Measurements from ENCODE around the gene DHFR2. TPM values are rescaled to one million over a fixed set of nuclear protein-coding genes. Genes with fewer than 3 reads are reported as not detected.

The DHFR2 gene
- total RNA-seq, 4 donors from 2014 or later: 2.0 to 7.7 (median 5.3) TPM

DNA sequence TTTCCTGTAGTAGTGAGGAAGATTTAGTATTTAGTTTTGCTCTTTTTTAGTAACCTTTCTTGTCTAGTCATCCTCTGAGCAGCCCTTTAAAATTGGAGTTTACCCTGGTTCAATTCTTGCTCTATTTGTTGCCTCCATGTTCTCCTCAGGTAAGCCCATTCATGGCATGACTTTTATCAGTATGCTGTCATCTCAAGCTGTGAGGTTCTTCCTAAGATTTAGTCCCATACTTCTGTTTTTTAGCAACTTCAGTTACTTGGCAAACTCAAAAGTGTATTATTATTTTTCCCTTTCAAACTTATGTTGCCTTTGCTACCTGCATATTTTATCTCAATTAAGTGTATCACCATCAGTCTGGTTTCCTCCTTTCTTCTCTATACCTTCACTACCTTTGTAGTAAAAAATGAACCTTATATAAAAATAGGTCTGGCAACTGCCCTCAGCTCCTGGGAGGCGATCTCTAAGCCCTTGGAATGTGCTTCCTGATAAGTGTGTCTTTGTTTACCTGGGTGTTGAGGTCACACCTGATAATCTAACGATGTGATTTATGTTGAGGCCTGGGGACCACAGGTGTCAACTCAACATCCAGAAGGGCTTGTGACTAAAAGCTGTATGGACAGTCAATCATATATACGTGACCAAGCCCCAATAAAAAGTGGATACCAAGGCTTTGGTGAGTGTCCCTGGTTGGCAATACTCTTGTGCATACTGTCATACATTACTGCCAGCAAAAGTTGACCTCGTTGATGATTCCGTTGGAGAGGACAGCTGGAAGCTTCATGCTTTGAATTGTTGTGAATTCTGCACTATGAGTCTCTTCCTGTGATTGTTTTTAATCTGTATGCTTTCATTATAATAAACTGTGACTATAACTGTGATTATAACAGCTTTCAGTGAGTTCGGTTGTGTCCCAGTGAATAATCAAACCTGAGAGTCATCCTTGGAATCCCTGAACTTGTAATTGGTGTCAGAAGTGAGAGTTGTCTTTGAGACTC is 4.1 kb upstream of the DHFR2 start:
- H3K4me3 ChIP-seq (ENCODE audit: low read depth, poor library complexity, severe bottlenecking): no peak overlapping the region
- WGBS, 2 donors: 90 to 92% methylated on average over 6 of the region's 6 CpGs
- intact Hi-C loops (cut with DNase I; ENCODE audit: low total_unique reads): no loop called here
- DNase-seq (ENCODE audit: low spot score in 2 of 2): no peak
- TF ChIP-seq, protein P1, sequence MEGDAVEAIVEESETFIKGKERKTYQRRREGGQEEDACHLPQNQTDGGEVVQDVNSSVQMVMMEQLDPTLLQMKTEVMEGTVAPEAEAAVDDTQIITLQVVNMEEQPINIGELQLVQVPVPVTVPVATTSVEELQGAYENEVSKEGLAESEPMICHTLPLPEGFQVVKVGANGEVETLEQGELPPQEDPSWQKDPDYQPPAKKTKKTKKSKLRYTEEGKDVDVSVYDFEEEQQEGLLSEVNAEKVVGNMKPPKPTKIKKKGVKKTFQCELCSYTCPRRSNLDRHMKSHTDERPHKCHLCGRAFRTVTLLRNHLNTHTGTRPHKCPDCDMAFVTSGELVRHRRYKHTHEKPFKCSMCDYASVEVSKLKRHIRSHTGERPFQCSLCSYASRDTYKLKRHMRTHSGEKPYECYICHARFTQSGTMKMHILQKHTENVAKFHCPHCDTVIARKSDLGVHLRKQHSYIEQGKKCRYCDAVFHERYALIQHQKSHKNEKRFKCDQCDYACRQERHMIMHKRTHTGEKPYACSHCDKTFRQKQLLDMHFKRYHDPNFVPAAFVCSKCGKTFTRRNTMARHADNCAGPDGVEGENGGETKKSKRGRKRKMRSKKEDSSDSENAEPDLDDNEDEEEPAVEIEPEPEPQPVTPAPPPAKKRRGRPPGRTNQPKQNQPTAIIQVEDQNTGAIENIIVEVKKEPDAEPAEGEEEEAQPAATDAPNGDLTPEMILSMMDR (IDR thresholded peaks at IDR 0.05): no peak
- no peak for TF ChIP-seq POLR2A (IDR thresholded peaks at IDR 0.05)

DNA sequence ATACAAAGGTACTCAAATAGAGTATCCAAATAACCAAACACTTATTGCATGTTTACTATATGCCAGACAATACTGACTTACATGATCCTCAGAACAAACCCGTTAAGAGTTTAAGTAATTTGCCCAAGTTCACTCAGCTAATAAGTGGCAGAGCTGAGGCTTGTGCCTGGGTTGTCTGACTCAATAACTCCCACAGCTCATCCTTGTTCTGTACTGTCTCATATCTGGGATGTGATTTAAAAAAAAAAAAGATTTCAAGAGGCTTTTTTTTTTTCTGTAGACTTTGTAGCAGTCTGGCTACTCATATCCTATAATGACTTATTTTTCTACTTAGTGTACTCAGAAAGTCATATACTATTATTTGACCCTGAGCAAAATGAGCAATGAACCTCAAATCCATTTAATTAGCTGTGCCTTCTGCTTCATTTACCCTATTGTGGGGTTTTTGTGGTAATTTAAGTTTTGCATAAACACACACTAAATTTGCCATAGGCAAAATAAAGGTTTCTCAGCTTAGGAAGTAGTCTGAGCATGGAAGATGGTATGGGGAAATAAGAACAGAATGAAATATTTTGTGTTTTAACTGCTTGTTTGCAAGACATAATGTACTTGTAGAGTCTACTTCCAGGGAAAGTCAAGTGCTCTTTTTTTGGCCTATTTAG is 3.2 kb upstream of the DHFR2 start:
- TF ChIP-seq POLR2A (IDR thresholded peaks at IDR 0.05): no peak
- TF ChIP-seq, protein P1 (IDR thresholded peaks at IDR 0.05): no peak
- WGBS, 2 donors: 85 to 90% methylated on average over 1 of the region's 1 CpG
- intact Hi-C loops (cut with DNase I; ENCODE audit: low total_unique reads): no loop called here
- no peak overlapping the region for H3K4me3 ChIP-seq (ENCODE audit: low read depth, poor library complexity, severe bottlenecking)
- DNase-seq (ENCODE audit: low spot score in 2 of 2): no peak

DNA sequence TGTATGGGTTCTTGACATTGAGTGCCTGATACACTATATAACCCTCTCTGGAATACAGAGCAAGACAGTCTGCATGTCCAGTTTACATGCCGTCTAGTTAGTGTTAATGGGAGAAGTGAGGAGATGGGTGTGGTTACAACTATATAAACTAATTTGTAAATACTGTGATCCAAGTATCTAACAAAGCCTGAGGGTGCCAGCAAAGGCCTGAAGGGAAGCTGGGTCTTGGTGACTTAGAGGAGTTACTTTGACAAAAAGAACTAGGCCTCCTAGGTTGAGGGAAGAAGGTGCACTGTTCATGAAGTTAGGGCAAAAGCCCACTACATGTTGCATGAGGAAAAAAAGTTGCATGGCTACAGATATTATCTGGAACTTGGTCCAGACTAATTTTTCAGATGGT is 2.4 kb upstream of the DHFR2 start:
- TF ChIP-seq, protein P1 (IDR thresholded peaks at IDR 0.05): no peak
- TF ChIP-seq POLR2A (IDR thresholded peaks at IDR 0.05): no peak
- no peak overlapping the region for H3K4me3 ChIP-seq (ENCODE audit: low read depth, poor library complexity, severe bottlenecking)
- DNase-seq (ENCODE audit: low spot score in 2 of 2): no peak
- WGBS, 2 donors: 19 to 29% methylated on average over 1 of the region's 1 CpG
- intact Hi-C loops (cut with DNase I; ENCODE audit: low total_unique reads): no loop called here

DNA sequence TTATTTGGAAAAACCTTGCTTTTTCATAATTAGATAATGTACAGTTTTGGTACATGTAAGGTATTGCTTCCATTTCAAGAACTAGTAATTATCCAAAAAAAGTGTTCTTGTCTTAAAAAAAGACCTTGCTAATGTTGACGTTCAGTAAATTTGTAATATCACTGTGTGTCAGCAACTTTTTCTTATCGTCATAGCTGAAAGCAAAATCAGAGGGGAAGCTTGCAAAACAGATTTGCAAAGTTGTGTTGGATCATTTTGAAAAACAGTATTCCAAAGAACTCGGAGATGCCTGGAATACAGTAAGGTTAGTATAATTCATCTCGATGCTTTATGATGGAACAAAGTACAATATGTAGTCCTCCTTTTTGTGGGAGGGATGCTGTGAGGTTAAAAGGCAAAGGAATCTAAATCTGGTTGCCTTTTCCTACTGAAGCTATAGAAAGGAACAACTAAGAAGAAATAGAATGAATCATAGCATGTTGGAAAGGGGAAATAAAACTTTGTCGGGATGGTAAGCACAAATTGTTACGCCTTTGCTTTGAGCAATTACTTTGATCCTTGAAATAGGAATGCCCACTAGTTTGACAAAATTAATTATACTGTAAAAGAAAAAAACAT is 1.6 kb upstream of the DHFR2 start:
- intact Hi-C loops (cut with DNase I; ENCODE audit: low total_unique reads): no loop called here
- WGBS, 2 donors: 70 to 74% methylated on average over 6 of the region's 6 CpGs
- H3K4me3 ChIP-seq (ENCODE audit: low read depth, poor library complexity, severe bottlenecking): no peak overlapping the region
- no peak for DNase-seq (ENCODE audit: low spot score in 2 of 2)
- TF ChIP-seq, protein P1 (IDR thresholded peaks at IDR 0.05): no peak
- TF ChIP-seq POLR2A (IDR thresholded peaks at IDR 0.05): no peak

DNA sequence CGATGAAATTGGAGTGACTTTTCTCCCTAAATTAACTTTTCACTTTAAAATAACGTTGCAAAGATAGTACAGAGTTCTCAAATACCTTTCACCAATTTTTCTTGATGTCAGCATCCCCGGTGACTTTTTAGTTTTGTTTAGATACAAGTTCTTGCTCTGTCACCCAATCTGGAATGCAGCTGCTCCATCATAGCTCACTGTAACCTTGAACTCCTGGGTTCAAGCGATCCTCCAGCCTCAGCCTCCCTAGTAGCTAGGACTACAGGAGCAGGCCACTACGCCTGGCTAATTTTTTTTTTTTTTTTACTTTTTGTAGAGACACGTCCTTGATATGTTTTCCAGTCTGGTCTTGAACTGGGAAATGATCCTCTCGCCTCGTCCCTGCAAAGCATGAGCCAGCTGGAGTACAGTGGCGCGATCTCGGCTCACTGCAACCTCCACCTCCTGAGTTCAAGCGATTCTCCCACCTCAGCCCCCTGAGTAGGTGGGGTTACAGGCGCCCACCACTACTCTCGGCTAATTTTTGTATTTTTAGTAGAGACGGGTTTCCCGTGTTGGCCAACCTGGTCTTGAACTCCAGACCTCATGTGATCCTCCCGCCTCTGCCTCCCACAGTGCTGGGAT is 892 bp upstream of the DHFR2 start:
- TF ChIP-seq, protein P1 (IDR thresholded peaks at IDR 0.05): no peak
- TF ChIP-seq POLR2A (IDR thresholded peaks at IDR 0.05): no peak
- no peak for DNase-seq (ENCODE audit: low spot score in 2 of 2)
- 41 to 42% methylated on average over 17 of the region's 17 CpGs for WGBS, 2 donors
- peak overlapping the region; percentile 77 for H3K4me3 ChIP-seq (ENCODE audit: low read depth, poor library complexity, severe bottlenecking)
- intact Hi-C loops (cut with DNase I; ENCODE audit: low total_unique reads): no loop called here
